ENCODE results near the gene ZNF195.
A peak's percentile ranks its signal among the peaks of the same experiment; 100 is the strongest.
"Not testable (repeated sequence)": the region's sequence is repeated elsewhere in the genome, so short reads cannot be mapped to it uniquely, and the experiment has no call there.

Gene ZNF195

DNA sequence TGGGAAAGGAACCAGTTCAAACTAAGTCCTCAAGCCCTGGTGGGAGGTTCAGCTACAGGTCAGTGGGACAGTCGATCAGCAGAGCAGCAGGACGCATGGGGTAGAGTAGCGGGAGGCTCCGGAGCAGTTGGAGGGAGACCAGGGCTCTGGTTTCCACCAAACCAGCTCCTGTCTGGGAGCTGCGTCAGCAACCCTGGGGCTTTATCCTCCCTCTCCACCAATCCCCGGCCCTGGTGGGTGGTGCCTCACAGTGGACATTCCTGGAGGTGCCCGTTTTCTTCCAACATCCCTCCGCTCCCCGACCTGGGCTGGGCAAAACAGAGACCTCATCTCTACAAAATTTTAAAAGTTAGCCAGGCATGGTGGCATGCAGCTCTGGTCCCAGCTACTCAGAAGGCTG is 32.4 kb downstream of the ZNF195 start:
- no peak for DNase-seq

DNA sequence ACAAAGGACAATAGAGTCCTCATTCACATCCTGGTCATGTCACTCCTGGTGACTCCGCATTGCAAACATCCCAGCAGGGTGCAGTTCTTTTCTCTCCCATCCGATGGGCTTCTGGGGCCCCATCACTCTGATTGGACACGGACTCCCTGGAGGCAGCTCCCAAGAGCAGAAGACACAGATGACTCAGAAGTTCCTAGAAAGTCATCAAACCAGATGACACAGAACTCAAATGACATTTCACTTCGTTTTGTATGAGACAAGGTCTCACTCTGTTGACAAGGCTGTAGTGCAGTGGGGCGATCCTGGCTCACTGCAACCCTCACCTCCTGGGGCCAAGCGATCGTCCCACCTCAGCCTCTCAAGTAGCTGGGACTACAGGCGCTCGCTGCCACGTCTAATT is 33.2 kb downstream of the ZNF195 start:
- no peak for DNase-seq

DNA sequence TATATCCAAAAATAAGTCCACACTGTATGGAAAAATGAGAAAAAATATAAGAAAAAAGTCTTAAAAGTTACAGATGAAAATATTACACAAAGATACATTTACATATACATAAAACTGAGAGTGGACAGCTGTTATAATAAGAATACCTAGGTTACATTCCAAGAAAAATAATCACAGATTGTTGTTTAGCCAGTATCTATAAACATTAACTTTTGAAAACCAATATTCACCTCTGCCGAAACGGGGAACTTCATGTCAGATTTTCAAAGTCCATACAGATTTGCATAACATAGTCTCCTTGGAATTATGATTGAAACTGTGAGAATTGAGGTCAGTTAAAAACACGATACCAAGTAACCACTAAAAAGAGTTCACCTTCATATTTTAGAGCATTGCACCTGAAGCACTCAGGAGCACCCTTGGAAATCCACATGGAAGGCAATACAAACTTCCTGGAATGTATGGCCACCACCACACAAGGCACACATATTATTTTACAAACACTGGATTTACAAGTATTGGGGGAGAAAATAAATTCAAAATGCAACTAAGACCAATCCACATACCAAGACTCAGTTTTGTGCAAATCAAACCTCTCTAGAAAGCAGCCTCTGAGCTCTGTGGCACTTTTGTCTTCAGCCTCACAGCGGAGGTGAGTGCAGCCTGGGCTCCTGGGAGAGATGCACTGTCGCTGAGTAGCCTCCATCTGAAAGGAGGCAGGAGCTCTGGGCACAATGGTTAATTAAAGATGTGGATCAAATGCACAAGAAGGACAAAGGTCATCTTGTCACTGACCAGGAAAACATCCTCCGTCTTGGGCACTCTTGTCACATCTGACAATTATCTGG is 34.4 kb downstream of the ZNF195 start:
- DNase-seq: no peak

DNA sequence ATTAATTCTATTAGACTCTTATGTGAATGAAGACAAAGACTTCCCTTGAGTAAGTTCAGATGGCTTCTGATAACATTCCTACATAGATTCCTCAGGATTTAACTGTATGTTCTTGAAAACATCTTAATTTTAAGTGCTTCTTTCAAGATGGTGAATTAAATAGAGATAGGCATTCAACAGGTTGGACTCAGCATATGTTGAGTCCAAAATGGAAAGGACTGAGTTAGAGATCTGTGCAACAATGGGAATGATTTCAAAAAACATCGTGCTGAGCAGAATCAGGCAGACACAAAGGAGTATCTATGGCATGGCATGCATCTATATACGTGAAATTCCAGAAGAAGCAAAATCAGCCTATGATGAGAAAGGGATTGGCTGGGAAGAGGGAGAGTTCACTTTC is 36.2 kb downstream of the ZNF195 start:
- no peak for DNase-seq

DNA sequence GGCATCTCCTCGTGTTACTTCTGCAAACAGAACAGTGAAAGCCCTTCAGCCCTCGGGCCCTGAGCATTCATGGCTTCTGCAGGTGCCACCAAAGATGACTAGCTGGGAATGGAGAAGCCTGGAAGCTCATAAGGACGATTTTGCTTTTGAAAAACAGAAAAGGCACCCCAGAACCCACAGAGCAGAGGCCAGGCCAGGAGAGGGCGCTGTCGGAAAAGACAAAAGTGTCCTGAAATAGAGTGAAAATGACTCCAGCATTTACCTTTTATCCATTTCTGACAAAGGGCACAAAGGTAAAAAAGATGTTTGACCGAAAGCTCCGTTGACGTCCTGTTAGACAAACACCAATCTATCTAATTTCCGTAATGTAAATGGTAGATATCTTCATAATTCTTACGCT is 37.6 kb downstream of the ZNF195 start:
- DNase-seq: no peak

DNA sequence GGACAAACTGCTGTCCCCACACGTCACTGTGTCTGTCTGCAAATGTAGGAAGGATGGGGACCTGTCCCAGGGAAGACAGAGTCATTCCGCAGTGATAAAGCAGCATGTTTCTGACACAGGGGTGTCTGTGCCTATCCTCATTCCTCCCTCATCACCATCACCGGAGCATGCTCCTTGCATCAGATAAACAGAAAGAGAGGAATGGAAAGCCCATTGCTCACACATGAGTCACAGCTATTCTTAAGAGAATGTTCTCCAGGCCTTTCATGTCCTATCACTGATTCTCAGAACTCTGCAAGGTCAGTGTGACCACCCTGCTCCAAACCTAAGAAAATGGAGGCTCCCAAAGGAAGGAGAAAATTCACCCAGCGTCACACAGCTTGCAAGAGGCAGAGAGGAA is 38.9 kb downstream of the ZNF195 start:
- DNase-seq: peak; percentile 81

DNA sequence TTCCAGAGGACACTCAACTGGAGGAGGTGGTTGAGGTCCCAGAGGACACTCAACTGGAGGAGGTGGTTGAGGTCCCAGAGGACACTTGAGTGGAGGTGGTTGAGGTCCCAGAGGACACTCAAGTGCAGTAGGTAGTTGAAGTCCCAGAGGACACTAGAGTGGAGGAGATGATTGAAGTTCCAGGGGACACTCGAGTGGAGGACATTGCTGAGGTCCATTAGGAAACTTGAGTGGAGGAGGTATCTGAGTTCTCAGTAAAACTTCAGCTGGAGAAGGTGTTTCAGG is 39.7 kb downstream of the ZNF195 start:
- DNase-seq: no peak

DNA sequence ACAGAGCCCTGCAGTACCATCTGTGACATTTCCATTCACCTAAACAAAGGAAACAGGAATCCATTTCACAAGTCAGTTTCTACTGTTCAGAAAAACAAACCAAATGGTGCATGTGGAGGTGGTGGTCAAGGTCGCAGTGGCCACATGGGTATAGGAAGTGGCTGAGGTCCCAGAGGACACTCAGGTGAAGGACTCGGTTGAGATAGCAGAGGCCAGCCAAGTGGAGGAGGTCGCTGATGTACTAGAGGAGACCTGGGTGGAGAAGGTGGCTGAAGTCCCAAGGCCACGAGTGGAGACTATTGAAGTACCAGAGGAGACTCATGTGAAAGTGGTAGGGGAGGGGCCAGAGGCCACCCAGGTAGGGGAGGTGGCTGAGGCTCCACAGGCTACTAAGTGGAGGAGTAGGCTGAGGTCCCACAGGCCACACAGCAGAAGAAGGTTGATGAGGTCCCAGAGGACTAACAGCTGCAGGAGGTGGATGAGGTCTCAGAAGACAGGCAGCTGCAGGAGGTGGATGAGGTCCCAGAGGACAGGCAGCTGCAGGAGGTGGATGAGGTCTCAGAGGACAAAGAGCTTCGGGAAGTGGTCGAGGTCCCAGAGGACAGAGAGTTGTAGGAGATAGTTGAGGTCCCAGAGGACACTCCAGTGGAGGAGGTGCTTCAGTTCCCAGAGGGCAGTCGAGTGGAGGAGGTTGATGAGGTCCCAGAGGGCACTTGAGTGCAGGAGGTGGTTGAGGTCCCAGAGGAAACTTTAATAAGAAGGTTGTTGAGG is 40.2 kb downstream of the ZNF195 start:
- DNase-seq: no peak

DNA sequence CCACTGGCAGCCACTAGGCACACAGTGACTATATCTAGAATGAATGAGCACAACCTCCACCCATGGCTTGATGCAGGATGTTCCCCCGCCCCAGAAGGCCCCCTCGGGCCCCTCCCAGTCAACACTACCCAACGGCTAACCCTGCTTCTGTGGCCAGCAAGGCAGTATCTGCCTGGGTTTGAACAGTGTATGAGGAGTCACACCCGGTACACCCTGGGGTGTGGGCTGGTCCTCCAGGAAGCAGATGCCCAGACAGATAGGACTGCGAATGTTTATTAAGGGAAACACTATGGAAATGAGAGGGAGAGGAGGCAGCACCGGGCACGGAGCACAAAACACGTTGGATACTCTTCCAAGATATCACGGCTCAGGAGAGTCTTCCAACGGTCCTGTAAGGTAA is 42.5 kb downstream of the ZNF195 start:
- not testable (repeated sequence) for DNase-seq

DNA sequence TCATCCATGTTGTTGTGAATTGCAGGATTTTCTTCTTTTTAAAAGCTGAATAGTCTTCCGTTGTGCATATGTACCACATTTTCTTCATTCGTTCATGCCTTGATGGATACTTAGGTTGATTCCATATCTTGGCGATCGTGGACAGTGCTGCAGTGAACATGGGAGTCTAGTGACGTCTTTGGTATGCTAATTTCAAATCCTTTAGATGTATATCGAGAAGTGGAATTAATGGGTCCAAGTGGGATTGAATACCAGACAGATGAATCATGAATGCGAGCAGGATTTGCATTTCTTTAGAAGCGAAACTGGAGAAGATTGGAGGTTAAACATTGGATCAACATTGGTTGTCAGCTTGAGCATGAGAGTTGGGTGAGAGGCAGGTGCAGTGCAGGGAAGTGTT is 45.8 kb downstream of the ZNF195 start:
- not testable (repeated sequence) for DNase-seq

DNA sequence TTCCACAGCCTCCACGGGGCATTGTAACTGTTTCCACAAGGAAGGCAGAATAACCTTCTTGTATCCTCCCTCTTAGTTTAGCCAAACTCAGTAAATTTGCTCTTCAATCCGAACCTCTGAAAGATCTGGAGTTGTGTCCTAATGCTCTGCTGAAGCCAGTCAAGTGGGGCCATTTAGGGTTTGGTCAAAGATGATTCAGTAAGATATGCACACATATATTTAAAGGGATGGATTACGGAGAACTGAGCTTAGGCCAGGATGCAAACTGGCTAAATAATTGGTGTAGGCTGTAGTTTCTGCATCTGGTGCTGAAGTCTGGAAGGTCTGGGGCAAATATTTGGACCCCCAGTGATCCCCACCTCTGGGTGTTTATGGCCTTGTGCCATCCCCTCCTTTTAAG is 47.9 kb downstream of the ZNF195 start:
- not testable (repeated sequence) for DNase-seq

DNA sequence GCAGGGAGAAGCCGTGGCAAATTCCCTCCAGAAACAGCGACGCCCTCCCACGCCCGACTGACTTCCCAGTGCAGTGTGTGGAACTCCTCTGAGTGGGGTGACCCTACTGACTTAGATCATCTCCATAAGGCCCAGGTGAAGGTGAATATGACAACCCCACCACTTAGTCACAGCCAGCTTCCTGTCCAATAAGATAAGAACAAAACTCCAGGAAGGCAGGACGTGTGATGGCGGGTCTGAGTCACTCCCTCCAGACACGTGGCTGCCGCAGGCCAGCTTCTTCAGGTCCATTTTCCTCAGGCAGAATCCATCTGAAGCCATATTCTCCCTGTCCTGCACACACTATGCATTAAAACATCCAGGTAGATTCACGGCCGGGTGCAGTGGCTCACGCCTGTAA is 48.9 kb downstream of the ZNF195 start:
- DNase-seq: not testable (repeated sequence)

DNA sequence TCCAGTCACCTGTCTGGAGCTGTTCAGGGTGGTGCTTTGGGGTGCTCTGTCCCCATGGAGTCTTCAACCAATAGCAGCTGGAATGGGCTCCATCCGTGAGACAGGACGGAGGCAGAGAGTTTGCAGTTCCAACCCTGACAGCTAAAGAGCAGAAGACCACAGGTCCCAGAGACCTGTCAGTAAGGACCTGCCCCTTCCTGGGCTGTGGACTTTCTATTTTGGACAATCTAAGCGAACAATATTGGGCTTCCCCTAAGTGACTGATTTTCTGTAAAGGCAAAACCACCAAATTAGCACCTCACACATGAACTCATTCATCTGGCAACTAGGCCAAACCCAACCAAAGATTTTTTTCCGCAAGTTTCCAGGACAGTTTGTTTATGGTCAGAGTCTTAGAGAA is 50.4 kb downstream of the ZNF195 start:
- not testable (repeated sequence) for DNase-seq

DNA sequence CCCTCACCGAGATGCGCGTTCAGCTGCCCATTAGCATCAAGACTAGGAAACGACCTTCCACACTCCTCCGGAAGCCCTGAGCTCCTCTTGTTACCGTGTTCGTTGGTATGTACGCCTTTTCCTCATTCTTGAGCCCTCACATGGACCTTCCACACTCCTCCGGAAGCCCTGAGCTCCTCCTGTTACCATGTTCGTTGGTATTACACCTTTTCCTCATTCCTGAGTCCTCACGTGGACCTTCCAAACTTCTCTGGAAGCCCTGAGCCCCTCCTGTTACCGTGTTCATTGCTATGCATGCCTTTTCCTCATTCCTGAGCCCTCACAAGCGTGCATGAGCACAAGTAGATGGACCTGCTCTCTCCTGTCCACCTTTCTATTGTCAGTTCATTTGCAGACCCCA is 52.5 kb downstream of the ZNF195 start:
- DNase-seq: not testable (repeated sequence)

DNA sequence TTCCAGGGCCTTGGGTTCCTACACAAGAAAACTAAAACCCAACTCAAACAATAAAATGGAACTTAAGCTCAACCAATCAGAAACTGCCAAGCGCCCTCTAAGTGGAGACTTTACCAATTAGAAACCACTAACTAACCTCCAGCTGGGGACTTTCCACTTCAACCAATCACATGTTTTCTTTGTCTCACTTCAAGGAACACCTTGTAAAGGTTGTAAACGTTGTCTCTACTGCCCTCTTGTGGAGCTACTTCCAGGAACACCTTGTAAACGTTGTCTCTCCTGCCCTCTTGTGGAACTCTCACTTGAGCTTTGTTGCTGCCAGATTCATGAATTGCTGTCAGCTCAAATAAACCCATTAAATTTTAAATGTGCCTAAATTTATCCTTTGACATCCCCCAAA is 54.2 kb downstream of the ZNF195 start:
- not testable (repeated sequence) for DNase-seq

Data from fibroblast of skin of right biceps (primary cell).